TTC549 (cell line): Measurements from ENCODE around the gene GPR31.

ENCODE experiments used
- FAIRE-seq: peaks from 2 replicates; lab custom pipeline; 2012; peaks lifted over from hg19 to GRCh38; lab: Jason Lieb, UNC

GPR31 gene

GRCh38 chr6:167118006-167118405 lies 39.8 kb downstream of the GPR31 start:
- no peak for FAIRE-seq

GRCh38 chr6:167116838-167117228 lies 40.9 kb downstream of the GPR31 start:
- FAIRE-seq = no peak

DNA sequence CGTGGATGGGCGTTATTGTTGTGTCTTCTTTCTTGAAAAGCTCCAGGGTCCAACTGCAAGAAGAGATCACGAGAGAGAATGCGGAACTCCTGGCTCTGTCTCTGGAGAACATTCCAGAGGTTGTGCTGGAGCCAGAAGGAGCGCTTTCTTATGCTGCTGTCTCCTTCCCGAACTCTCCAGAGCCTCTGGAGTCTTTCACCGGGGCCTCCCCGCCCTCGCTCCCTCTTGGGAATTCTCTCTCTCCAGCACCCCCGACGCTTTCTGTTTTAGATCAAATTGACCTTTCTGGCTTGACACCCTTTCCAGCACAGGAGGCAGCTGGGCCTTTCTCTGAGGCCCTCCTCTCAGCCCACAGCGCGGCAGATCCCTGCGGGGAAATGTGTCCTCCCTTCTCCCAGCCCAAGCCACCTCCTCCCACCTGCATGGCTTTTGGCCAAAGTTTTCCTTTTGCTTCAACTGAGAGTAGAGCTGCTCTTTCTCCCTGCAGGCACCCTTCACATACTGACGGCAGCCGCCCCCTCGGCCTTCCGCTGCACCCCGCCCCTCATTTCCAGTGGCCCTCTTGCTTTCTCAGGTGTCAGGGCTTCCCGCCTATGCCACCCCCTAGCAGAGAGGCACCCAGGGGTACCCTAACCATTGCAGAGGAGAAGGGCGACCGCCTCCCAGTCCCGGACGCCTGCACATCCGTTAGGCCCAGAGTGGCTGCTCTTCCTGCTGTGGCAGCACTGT lies 41.5 kb downstream of the GPR31 start:
- FAIRE-seq = no peak

- FAIRE-seq = no peak
Measured at GRCh38 chr6:167115054-167115453, 42.7 kb downstream of the GPR31 start.

- FAIRE-seq = no peak
Measured at GRCh38 chr6:167113935-167114910, 43.6 kb downstream of the GPR31 start.

GRCh38 chr6:167113047-167113754 lies 44.6 kb downstream of the GPR31 start:
- FAIRE-seq = no peak

DNA sequence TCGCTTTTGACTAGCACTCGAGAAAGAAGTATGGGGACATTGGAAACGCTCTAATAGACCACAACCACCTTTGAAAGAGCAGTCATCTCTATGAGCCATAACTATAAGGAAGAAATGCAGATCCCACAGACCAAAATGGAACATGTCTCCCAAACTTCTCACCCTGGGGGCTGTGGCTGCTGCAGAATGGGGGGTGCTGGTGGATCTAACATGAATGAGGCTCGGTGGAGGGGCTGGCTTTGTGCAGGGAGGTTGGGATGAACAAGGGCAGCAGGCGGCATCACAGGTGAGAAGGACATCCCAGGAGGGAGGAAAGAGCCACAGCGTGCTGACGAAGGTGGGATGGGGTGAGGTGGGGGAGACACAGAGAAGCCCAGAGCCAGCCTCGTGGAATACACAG lies 45.4 kb downstream of the GPR31 start:
- no peak for FAIRE-seq

- FAIRE-seq = no peak
Measured at GRCh38 chr6:167111597-167111996, 46.2 kb downstream of the GPR31 start.

DNA sequence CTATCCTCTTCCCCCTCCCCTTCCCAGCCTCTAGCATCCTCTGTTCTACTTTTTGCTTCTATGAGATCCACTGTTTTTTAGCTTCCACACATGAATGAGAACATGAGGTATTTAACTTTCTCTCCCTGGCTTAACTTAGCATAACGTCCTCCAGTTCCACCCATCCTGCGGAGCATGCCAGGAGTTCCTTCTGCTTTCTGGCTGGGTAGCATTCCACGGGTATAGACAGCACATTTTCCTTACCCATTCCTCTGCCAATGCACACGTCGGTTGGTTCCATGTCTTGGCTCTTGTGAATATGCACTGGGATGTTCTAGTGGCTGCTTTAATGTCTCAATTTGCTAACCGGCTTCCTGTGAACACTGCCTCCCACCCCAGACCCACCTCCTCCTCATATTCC lies 48.1 kb downstream of the GPR31 start:
- FAIRE-seq = no peak

GRCh38 chr6:167108278-167108677 lies 49.5 kb downstream of the GPR31 start:
- FAIRE-seq = no peak

DNA sequence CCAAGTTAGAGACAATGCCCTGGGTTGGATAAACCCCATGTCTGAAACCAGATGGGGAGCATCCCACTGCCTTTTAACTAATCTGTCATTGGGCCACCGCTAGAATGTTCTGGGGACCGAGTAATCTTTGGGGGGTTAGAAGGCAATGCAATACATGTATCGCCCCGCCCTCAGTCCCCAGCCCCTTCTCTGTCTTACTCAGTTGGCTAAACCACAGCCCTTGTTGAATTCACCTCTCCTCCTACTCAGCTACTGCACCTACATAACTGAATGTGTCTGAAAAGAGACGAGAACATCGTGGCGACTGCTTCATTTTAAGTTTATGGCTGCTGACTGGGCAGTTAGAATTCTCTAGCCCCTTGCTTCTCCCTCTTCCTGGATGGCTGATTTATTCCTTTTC lies 50.0 kb downstream of the GPR31 start:
- no peak for FAIRE-seq

- no peak for FAIRE-seq
Measured at GRCh38 chr6:167106406-167106805, 51.4 kb downstream of the GPR31 start.
